B cell (primary cell): ENCODE data around the gene ELMOD3. TPM values are rescaled to one million over a fixed set of nuclear protein-coding genes. Genes with fewer than 3 reads are reported as not detected.

ENCODE experiments used
- ATAC-seq: fragments of 200-7000 bp; cut with Tn5 transposase; one replicate; pipeline ENCODE4 v1.10.0; 2021; ENCODE audit warnings: low read depth, mild to moderate bottlenecking, moderate number of reproducible peaks, moderate library complexity
- CTCF ChIA-PET: fragments of 350-600 bp; sonication (Branson Sonifier 250); formaldehyde crosslinking; loops from one replicate; lab custom pipeline; 2021; ENCODE audit warnings: antibody characterized with exemption, inconsistent platforms; lab: Charles Lee
- POLR2A ChIA-PET: fragments of 350-600 bp; sonication (Branson Sonifier 250); formaldehyde crosslinking; loops from one replicate; lab custom pipeline; 2021; ENCODE audit warnings: antibody characterized with exemption; lab: Charles Lee
- DNase-seq: peaks from one replicate; pipeline ENCODE4 v3.0.0; 2013
- H2AFZ ChIP-seq: 2 replicates; pipeline ENCODE4 v1.6.1; 2012; ENCODE audit warnings: mild to moderate bottlenecking, low read depth, low read length; ENCODE audit not compliant: insufficient read depth, poor library complexity, severe bottlenecking
- H3K27ac ChIP-seq, 2 donors: 1 replicate in 1 of 2; 2 replicates in 1 of 2; pipeline ENCODE4 v1.5.1; 2012 to 2013; ENCODE audit warnings: low read length in 2 of 2, mild to moderate bottlenecking in 2 of 2, moderate library complexity in 1 of 2
- H3K27me3 ChIP-seq, 4 experiments: fragments of 200-600 bp in 1 of 4; sonication (generic) in 1 of 4; replicated peaks in 1 of 4; 1 replicate in 2 of 4; 2 replicates in 2 of 4; pipeline versions ENCODE4 v1.6.1 to v1.7.0; 2013 to 2016; ENCODE audit warnings: low read length in 3 of 4, mild to moderate bottlenecking in 2 of 4, mixed read lengths in 1 of 4, moderate library complexity in 1 of 4; ENCODE audit not compliant: insufficient read depth in 4 of 4, control insufficient read depth in 3 of 4; ENCODE audit errors: control extremely low read depth in 1 of 4
- H3K36me3 ChIP-seq, 2 experiments: replicated peaks in 1 of 2; 1 replicate in 1 of 2; 2 replicates in 1 of 2; pipeline versions ENCODE4 v1.6.1 to v1.7.1; 2013; ENCODE audit warnings: low read length in 1 of 2; ENCODE audit not compliant: insufficient read depth in 2 of 2, control insufficient read depth in 1 of 2; ENCODE audit errors: control extremely low read depth in 1 of 2, extremely low read depth in 1 of 2
- H3K4me1 ChIP-seq, 2 donors: fragments of 200-600 bp in 1 of 2; sonication (generic) in 1 of 2; 1 replicate in 1 of 2; 2 replicates in 1 of 2; pipeline versions ENCODE4 v1.5.1 to v1.6.1; 2013 to 2017; ENCODE audit warnings: low read length in 2 of 2; ENCODE audit not compliant: control insufficient read depth in 2 of 2, insufficient read depth in 2 of 2
- H3K4me2 ChIP-seq: replicated peaks from 2 replicates; pipeline ENCODE3; 2012; ENCODE audit warnings: mild to moderate bottlenecking, low read depth, low read length; ENCODE audit not compliant: poor library complexity, severe bottlenecking
- H3K4me3 ChIP-seq, 5 experiments: fragments of 200-600 bp in 1 of 5; sonication (generic) in 1 of 5; 1 replicate in 3 of 5; 2 replicates in 2 of 5; pipeline versions ENCODE4 v1.5.1 to v1.7.0; 2011 to 2016; ENCODE audit warnings: low read length in 4 of 5, mild to moderate bottlenecking in 4 of 5, low read depth in 2 of 5, control low read depth in 1 of 5, moderate library complexity in 1 of 5; ENCODE audit not compliant: insufficient read depth in 1 of 5; ENCODE audit errors: control extremely low read depth in 1 of 5, extremely low read depth in 1 of 5
- H3K79me2 ChIP-seq: fragments of 200-600 bp; sonication (generic); one replicate; pipeline ENCODE4 v1.6.0; 2016; ENCODE audit warnings: low read length; ENCODE audit not compliant: control insufficient read depth, insufficient read depth
- H3K9ac ChIP-seq: fragments of 200-600 bp; sonication (generic); 2 replicates; pipeline ENCODE4 v1.6.1; 2017; ENCODE audit warnings: mild to moderate bottlenecking, low read length, moderate library complexity
- H3K9me3 ChIP-seq, 3 donors: one replicate each; pipeline versions ENCODE4 v1.6.1 to v1.7.1; 2013; ENCODE audit warnings: low read length in 2 of 3; ENCODE audit not compliant: control insufficient read depth in 2 of 3, insufficient read depth in 1 of 3; ENCODE audit errors: control extremely low read depth in 1 of 3
- H4K20me1 ChIP-seq: 2 replicates; pipeline ENCODE4 v1.6.0; 2012; ENCODE audit warnings: mild to moderate bottlenecking, low read length; ENCODE audit not compliant: insufficient read depth, control insufficient read depth, poor library complexity, severe bottlenecking
- H3K27ac Mint-ChIP-seq: one replicate; pipeline ENCODE4 v1.8.0; 2021; ENCODE audit warnings: mixed read lengths
- H3K27me3 Mint-ChIP-seq: one replicate; pipeline ENCODE4 v1.8.0; 2021; ENCODE audit warnings: mixed read lengths
- H3K4me1 Mint-ChIP-seq: one replicate; pipeline ENCODE4 v1.8.0; 2021; ENCODE audit warnings: mixed read lengths
- H3K4me3 Mint-ChIP-seq: one replicate; pipeline ENCODE4 v1.8.0; 2021; ENCODE audit warnings: mixed read lengths
- H3K9me3 Mint-ChIP-seq: one replicate; pipeline ENCODE4 v1.8.0; 2022; ENCODE audit warnings: mixed read lengths; ENCODE audit not compliant: insufficient read depth
- CTCF ChIP-seq: fragments of 200-600 bp; IDR thresholded peaks from one replicate; pipeline ENCODE4 v1.8.0; 2022; ENCODE audit warnings: antibody characterized with exemption, mild to moderate bottlenecking
- EZH2 ChIP-seq: IDR thresholded peaks from 2 replicates; pipeline ENCODE4 v1.6.1; 2012; ENCODE audit warnings: borderline replicate concordance, low read depth, mild to moderate bottlenecking, moderate library complexity, low read length; ENCODE audit not compliant: insufficient read depth, poor library complexity, severe bottlenecking
- WGBS: methylation state at CpG from one replicate; pipeline ENCODE4 v1.1.5; 2013; ENCODE audit warnings: missing lambda C conversion rate; ENCODE audit not compliant: insufficient coverage; 5-methylcytosine and 5-hydroxymethylcytosine counted together
- intact Hi-C: fragments of 100-400 bp; cut with micrococcal nuclease; formaldehyde crosslinking; loops from one replicate; pipeline ENCODE4 v1.10.0; 2022
- polyA plus RNA-seq: library from polyadenylated mRNA; depleted of rRNA; stranded (reverse); fragments of >200 nt; gene quantifications from 2 replicates; pipeline ENCODE4 v1.2.3, GENCODE V29; 2012
- total RNA-seq, 2 donors: library from RNA; stranded (reverse); fragments of 120-200 nt in 1 of 2; gene quantifications; 1 replicate in 1 of 2; 2 replicates in 1 of 2; pipeline versions ENCODE4 v1.2.3 to v1.2.4, GENCODE V29; 2013 to 2022

Gene ELMOD3
- total and polyA plus RNA-seq, 2 donors (not counting 1 experiment from before 2014, with no cell fraction given), result 34.3 to 57.6 TPM

GRCh38 chr2:85436836-85437487, 82.4 kb downstream of the ELMOD3 start:
- WGBS, result 66% methylated on average over 5 of the region's 10 CpGs
- Histone ChIP-seq H3K27me3 (no peaks in the 10 kb centered on the region), H3K9ac (peak overlapping the region; percentile 66), H3K4me1 (peaks cover 30 to 40% of the 10 kb centered on the region in 2 donors), H4K20me1 (no peaks in the 10 kb centered on the region), H3K79me2 (no peaks in the 10 kb centered on the region), H3K36me3 (no peaks in the 10 kb centered on the region), H3K4me2 (peak overlapping the region; percentile 91), H3K9me3 (peaks cover 0 to 4% (median 0%) of the 10 kb centered on the region in 3 donors), H3K27ac (peak overlapping the region; percentile 54 to 86), H2AFZ (peak overlapping the region; percentile 79), H3K4me3 (peak overlapping the region in 3 of 5 experiments; percentile 55 to 65 (median 62))
- ChIA-PET POLR2A (interaction anchor here (0.6 to 3.0 kb wide), 12 partner anchors 8 to 202 kb away, joined by 3 to 39 read pairs (median 4); partner anchors contain the start of genes ELMOD3, GGCX, MAT2A and RETSAT), CTCF (interaction anchor here (1.1 to 2.4 kb wide), 4 partner anchors 17 to 114 kb away, joined by 3 to 25 read pairs (median 14); partner anchors contain the start of gene MAT2A)
- intact Hi-C loops, result loop anchor here (1.0 kb wide), 1 partner anchor 17 kb away; no protein-coding TSS in a partner anchor
- Mint-ChIP-seq H3K4me1 (peaks cover 38% of the 10 kb centered on the region), H3K9me3 (no peaks in the 10 kb centered on the region), H3K4me3 (peak overlapping the region; percentile 91), H3K27ac (peak overlapping the region; percentile 95), H3K27me3 (no peaks in the 10 kb centered on the region)
- ATAC-seq, result no peak
- no peak for DNase-seq
- TF ChIP-seq EZH2, result no peak
- TF ChIP-seq CTCF, result no peak
